Kidney (tissue), 22 donors: ENCODE measurements around the gene CXXC4. TPM values are rescaled to one million over a fixed set of nuclear protein-coding genes. Genes with fewer than 3 reads are reported as not detected.

Experiments
- DNase-seq, 5 donors: peaks; one replicate each; pipeline ENCODE4 v3.0.0-alpha.2; 2013 to 2020
- FAIRE-seq: peaks from 2 replicates; lab custom pipeline; 2012; peaks lifted over from hg19 to GRCh38; lab: Jason Lieb, UNC
- H3K27ac ChIP-seq, 2 donors: one replicate each; pipeline ENCODE4 v1.7.0; 2013; ENCODE audit warnings: low read depth in 2 of 2, low read length in 2 of 2, inconsistent platforms in 1 of 2
- H3K27me3 ChIP-seq: one replicate; pipeline ENCODE4 v1.7.1; 2013; ENCODE audit warnings: low read length, inconsistent platforms; ENCODE audit not compliant: control insufficient read depth, insufficient read depth
- H3K36me3 ChIP-seq, 3 donors: one replicate each; pipeline versions ENCODE4 v1.7.0 to v1.7.1; 2013; ENCODE audit warnings: low read length in 3 of 3, control low read depth in 1 of 3, inconsistent platforms in 1 of 3; ENCODE audit not compliant: insufficient read depth in 3 of 3, control insufficient read depth in 2 of 3
- H3K4me1 ChIP-seq, 3 donors: one replicate each; pipeline versions ENCODE4 v1.7.0 to v1.7.1; 2013; ENCODE audit warnings: low read length in 3 of 3, inconsistent platforms in 1 of 3, low read depth in 1 of 3; ENCODE audit not compliant: control insufficient read depth in 2 of 3, insufficient read depth in 2 of 3
- H3K4me3 ChIP-seq, 3 donors: one replicate each; pipeline versions ENCODE4 v1.7.0 to v1.8.1; 2013; ENCODE audit warnings: low read length in 3 of 3, control low read depth in 1 of 3, inconsistent platforms in 1 of 3
- H3K9ac ChIP-seq, 3 donors: one replicate each; pipeline versions ENCODE4 v1.7.0 to v1.7.1; 2013; ENCODE audit warnings: low read length in 3 of 3, control low read depth in 1 of 3, inconsistent platforms in 1 of 3
- H3K9me3 ChIP-seq, 3 donors: one replicate each; pipeline versions ENCODE4 v1.7.0 to v1.7.1; 2013; ENCODE audit warnings: low read length in 3 of 3, control low read depth in 1 of 3, inconsistent platforms in 1 of 3; ENCODE audit not compliant: control insufficient read depth in 2 of 3, insufficient read depth in 1 of 3
- intact Hi-C: fragments of 100-400 bp; cut with DNase I; formaldehyde crosslinking; loops from one replicate; pipeline ENCODE4 v1.11.1; 2022
- long read RNA-seq, 10 donors: library from polyadenylated mRNA in 1 of 10; unstranded in 1 of 10; transcript quantifications; one replicate each; pipeline ENCODE4 v2.0.0 and lab custom pipeline, GENCODE V29; 2021 to 2026
- polyA plus RNA-seq: library from polyadenylated mRNA; stranded (reverse); fragments of 350-450 nt; fragmentation: Illumina TruSeq; extraction: RNeasy Lipid Tissue Mini Kit (QIAGEN cat#74804); gene quantifications from one replicate; pipeline ENCODE4 v1.2.3, GENCODE V29; 2014; ENCODE audit warnings: low read depth, low replicate concordance; ENCODE audit not compliant: insufficient read depth
- total RNA-seq: library from RNA; stranded (reverse); fragmentation: NEBNext Ultra II Directional; extraction: Animal tissue kit (Norgen Biotek cat#: 25700); gene quantifications from one replicate; pipeline ENCODE4 v1.2.1, GENCODE V29; 2021
- TF ChIP-seq, protein P1 (sequence below): IDR thresholded peaks from 3 replicates; pipeline ENCODE4 v1.5.1; 2012; ENCODE audit warnings: mild to moderate bottlenecking, moderate library complexity, borderline replicate concordance; ENCODE audit not compliant: insufficient read depth; ENCODE audit errors: extremely low read depth
- donor health status: control.
- donor health status: control.
- donor health status: control.
- donor health status: control.
- donor health status: control.
- donor health status: DM: yes; HTN: yes; CAD: no.
- donor health status: Normal renal cell carcinoma (clear cell type).

CXXC4 gene
- total RNA-seq (0.63 TPM), polyA plus RNA-seq (0.45 TPM)
- long read RNA-seq, donor 1, result 0 reads
- long read RNA-seq, donor 2, partial matches to known transcripts, result 0 of 1 reads
- long read RNA-seq, donor 2, other reads (novel, unspliced or antisense), result 0 of 1 reads
- long read RNA-seq, donor 3, full-length matches to known transcripts, result 1 of 1 reads
- long read RNA-seq, donor 3, partial matches to known transcripts, result 0 of 1 reads
- long read RNA-seq, donor 3, other reads (novel, unspliced or antisense), result 0 of 1 reads
- long read RNA-seq, donor 4, result 0 reads
- long read RNA-seq, donor 5, result 0 reads
- long read RNA-seq, donor 6, partial matches to known transcripts, result 0 of 1 reads
- long read RNA-seq, donor 6, other reads (novel, unspliced or antisense), result 0 of 1 reads
- long read RNA-seq, donor 7, partial matches to known transcripts, result 1 of 1 reads
- long read RNA-seq, donor 7, other reads (novel, unspliced or antisense), result 0 of 1 reads
- long read RNA-seq, donor 8, result 0 reads
- long read RNA-seq, donor 9, partial matches to known transcripts, result 6 of 7 reads
- long read RNA-seq, donor 9, other reads (novel, unspliced or antisense), result 0 of 7 reads
- long read RNA-seq, donor 10, partial matches to known transcripts, result 0 of 1 reads
- long read RNA-seq, donor 10, other reads (novel, unspliced or antisense), result 0 of 1 reads

GRCh38 chr4:104494822-104495559, at the start of gene CXXC4:
Gene CXXC4, minus strand, starts transcription at chr4:104494894. Its CDS starts 3,092 bp downstream, at chr4:104491802.
- Histone ChIP-seq H3K27ac (peak within 1 kb of the TSS; percentile 49 to 72), H3K4me3 (peak within 1 kb of the TSS; percentile 58 to 85 (median 66)), H3K27me3 (no peaks in the 10 kb centered on the region), H3K36me3 (no peaks in the 10 kb centered on the region), H3K9me3 (no peaks in the 10 kb centered on the region), H3K9ac (peak within 1 kb of the TSS in 2 of 3 donors; percentile 68 to 69), H3K4me1 (peaks cover 3 to 6% (median 4%) of the 10 kb centered on the region in 3 donors)
- TF ChIP-seq, protein P1, sequence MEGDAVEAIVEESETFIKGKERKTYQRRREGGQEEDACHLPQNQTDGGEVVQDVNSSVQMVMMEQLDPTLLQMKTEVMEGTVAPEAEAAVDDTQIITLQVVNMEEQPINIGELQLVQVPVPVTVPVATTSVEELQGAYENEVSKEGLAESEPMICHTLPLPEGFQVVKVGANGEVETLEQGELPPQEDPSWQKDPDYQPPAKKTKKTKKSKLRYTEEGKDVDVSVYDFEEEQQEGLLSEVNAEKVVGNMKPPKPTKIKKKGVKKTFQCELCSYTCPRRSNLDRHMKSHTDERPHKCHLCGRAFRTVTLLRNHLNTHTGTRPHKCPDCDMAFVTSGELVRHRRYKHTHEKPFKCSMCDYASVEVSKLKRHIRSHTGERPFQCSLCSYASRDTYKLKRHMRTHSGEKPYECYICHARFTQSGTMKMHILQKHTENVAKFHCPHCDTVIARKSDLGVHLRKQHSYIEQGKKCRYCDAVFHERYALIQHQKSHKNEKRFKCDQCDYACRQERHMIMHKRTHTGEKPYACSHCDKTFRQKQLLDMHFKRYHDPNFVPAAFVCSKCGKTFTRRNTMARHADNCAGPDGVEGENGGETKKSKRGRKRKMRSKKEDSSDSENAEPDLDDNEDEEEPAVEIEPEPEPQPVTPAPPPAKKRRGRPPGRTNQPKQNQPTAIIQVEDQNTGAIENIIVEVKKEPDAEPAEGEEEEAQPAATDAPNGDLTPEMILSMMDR, result peak; percentile 8
- intact Hi-C loops, result no loop called here
- DNase-seq (peak; percentile 81 to 94 (median 94)), FAIRE-seq (no peak)

DNA sequence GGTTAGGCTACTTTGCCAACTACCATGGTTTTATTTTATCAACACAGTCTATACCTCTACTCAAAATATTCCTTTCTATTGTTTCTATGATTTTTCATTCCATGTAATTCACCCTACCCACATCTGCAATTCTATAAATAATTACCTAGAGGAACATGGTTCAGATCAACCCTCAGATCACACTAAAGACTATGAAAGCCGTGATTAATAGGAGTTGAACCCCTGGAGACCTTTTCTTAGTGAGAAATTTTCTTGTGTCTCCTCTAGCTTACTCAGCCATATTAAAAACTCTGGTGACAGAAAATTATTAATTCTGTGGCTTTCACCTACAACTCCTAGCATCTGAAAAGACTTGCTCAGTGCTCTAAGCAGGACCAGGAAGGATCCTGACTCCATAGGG, 38.5 kb upstream of the CXXC4 start:
- H3K4me1 ChIP-seq, result no peaks in the 10 kb centered on the region
- no peak overlapping the region for H3K9ac ChIP-seq
- no peak overlapping the region for H3K4me3 ChIP-seq
- H3K36me3 ChIP-seq, result no peaks in the 10 kb centered on the region
- no peak overlapping the region for H3K27ac ChIP-seq
- H3K9me3 ChIP-seq, result no peaks in the 10 kb centered on the region
- DNase-seq (no peak), FAIRE-seq (no peak)
- intact Hi-C loops, result no loop called here
- H3K27me3 ChIP-seq, result no peaks in the 10 kb centered on the region
- TF ChIP-seq, protein P1, result no peak

- Histone ChIP-seq H3K4me1 (no peaks in the 10 kb centered on the region), H3K9ac (no peak overlapping the region), H3K4me3 (no peak overlapping the region), H3K36me3 (no peaks in the 10 kb centered on the region), H3K9me3 (no peaks in the 10 kb centered on the region), H3K27ac (no peak overlapping the region), H3K27me3 (no peaks in the 10 kb centered on the region)
- TF ChIP-seq, protein P1, result no peak
- DNase-seq (no peak), FAIRE-seq (no peak)
- intact Hi-C loops, result no loop called here
These were observed 38.0 kb upstream of the CXXC4 start for GRCh38 chr4:104532677-104533076.
